NCI-H748 treated with DMSO at 0.1 percent for 48 hours (cell line): ENCODE results near the gene FOXE3.
A peak's percentile ranks its signal among the peaks of the same experiment; 100 is the strongest.

ENCODE experiments used
- DNase-seq: peaks from one replicate; lab custom pipeline; 2025; lab: John Stamatoyannopoulos, UW

The FOXE3 gene

DNA sequence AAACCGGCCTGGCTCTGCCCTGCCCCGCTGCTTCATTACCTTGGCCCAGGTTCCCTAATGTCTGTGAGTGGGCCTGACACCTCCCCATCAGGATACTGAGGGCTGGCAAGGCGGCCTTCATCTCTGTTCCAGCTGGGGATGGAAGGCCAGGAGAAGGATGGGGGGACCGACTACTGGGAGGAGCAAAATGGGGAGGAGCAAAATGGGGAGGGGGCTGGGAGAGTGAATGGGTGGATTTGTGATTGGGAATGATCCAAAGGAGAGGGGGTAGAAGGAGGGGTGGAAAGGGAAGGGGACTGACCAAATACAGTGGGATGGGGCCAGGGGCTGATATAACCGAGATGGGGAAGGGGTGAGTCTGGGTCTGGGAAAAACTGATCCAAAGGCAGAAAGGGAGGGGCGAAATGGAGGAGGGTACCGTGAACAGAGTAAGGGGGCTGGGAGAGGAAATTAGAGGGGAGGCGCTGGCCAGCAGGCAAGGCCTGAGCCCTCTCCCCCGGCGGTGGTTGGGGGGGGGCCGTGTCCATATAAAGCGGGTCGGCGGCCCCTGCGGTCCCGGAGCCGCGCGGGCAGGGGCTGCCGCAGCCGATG is at the start of gene FOXE3:
Gene FOXE3 (plus strand): TSS at position 558 of the 591 bp plus-strand sequence. CDS start 31 bp downstream, at position 589.
- DNase-seq: no peak

DNA sequence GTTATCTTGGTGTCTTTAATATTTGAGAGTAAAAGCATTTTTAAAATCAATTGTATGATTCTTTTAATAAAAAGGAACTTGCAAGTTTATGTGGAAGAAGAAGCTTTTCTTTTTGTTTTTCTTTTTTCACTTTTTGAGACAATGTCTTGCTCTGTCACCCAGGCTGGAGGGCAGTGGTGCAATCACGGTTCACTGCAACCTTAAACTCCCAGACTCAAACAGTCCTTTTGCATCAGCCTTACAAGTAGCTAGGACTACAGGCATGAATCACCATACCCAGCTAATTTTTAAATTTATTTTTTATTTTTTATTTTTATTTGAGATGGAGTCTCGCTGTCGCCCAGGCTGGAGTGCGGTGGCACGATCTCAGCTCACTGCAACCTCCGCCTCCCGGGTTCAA is 48.4 kb upstream of the FOXE3 start:
- DNase-seq: no peak

- DNase-seq: no peak
Measured at GRCh38 chr1:47371016-47371517, 45.0 kb upstream of the FOXE3 start.

DNA sequence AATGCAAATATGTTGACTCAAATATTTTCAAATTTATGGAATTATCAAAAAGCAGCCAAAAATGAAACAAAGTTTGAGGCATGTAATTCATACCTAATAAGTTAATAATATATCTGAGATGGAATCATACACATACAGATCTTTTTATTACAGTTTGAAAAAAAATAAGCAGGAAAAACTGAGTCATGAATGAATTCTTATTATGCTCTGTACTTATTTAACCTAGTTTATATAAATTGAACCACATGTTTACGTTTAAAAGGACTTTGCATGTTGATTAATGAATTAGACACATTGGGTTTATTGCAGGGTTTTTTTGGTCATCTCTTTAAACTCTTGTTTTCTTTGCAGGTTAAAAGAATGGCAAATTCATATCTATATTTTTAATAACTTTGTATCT is 41.6 kb upstream of the FOXE3 start:
- DNase-seq: no peak

GRCh38 chr1:47378147-47378546 is 37.9 kb upstream of the FOXE3 start:
- no peak for DNase-seq

- DNase-seq: no peak
Measured at GRCh38 chr1:47380699-47381098, 35.4 kb upstream of the FOXE3 start.

GRCh38 chr1:47382399-47382983 is 33.6 kb upstream of the FOXE3 start:
- no peak for DNase-seq

GRCh38 chr1:47384083-47384482 is 32.0 kb upstream of the FOXE3 start:
- DNase-seq: no peak

- no peak for DNase-seq
Measured at GRCh38 chr1:47385020-47385419, 31.1 kb upstream of the FOXE3 start.

GRCh38 chr1:47386268-47386667 is 29.8 kb upstream of the FOXE3 start:
- DNase-seq: no peak

GRCh38 chr1:47388030-47388890 is 27.8 kb upstream of the FOXE3 start:
- DNase-seq: no peak

DNA sequence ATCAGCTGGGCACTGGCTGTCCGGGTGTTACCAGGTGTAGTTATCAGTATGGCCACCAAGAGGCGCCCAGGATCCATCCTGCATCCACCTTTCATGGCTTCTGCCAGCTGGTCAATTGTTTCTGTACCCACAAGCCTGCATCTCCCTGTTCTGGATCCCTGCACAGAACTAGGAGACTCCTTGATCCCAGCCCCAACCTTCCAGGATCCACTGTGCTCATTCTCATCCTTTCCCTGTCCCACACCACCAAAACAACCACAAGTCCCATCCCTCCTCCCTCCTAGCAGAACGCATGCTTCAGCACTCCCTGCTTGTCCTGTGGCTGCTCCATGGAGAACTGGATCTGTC is 27.2 kb upstream of the FOXE3 start:
- peak; percentile 43 for DNase-seq

- DNase-seq: no peak
Measured at GRCh38 chr1:47389731-47390130, 26.4 kb upstream of the FOXE3 start.

DNA sequence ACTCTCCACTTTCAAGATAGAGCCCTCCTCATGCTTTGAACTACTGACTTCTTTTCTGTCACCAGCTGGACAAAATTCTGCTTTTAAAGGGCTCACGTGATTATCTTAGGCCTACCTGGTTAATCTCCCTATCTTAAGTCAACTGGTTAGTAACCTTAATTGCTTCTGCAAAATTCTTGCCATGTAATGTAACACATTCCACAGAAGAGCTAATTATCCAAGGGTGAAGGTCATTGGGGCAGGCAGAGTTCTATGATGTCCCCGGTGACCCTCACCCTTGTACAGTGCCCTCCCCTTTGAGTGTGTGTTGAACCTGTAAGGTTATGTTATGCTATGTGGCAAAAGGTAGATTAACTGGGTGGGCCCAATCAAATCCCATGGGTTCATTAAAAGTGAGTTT is 25.2 kb upstream of the FOXE3 start:
- DNase-seq: no peak

DNA sequence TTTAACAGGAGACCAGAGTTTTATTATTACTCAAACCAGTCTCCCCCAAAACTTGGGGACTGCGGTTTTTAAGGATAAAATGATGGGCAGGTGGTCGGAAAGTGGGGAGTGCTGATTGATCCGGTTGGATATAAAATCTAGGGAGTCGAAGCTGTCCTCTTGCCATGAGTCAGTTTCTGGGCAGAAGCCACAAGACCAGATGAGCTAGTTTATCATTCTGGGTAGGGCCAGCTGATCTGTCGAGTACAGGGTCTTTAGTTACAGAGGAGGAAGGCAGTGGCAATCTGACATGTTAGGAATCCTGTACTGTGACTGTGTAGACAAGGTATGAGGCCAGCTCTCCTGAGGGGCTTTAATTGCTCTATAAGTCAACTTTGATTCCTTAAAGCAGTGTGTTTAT is 22.9 kb upstream of the FOXE3 start:
- DNase-seq: no peak

DNA sequence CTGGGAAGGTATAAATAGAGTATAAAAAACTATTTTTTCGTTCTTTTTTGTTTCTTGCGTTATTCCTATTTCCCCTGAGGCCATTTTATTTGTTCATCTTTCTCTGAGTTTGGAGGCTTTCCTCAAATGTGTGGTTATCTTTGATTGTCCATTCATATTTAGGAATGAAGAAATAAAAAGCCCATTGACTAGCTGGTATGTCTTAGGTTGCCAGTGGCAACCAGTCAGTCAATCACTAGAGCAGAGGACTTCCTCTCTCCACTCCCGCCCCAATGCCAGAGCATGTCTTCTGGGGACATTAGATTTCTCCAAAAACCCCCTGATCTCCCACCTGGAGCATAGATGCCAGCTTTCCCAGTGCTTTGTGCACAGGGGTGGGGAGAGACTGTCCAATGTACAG is 20.7 kb upstream of the FOXE3 start:
- no peak for DNase-seq

DNA sequence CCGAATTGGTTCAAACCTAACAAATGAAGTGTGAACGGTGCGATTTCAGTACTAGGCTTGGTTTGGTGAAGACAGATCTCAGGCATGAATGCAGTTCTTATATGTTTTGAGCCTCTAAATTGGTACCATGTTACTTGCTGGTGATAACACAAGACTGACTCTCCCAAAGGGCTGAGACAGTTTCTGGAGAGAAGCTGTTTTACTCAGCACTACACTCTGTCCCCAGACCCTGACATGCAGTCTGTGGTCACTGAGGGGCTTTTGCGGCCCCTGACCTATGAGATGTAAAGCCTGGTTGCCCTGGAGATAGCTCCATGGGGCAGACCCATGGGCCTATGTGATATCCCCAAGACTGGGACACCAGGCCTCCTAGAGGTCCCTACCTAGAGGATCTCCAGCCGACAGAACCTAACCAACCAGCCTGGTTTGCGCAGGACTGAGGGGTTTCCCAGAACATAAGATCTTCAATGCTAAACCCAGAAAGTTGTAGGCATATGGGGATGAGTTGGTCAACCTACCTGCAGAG is 19.4 kb upstream of the FOXE3 start:
- no peak for DNase-seq

GRCh38 chr1:47399138-47399845 is 16.8 kb upstream of the FOXE3 start:
- no peak for DNase-seq

DNA sequence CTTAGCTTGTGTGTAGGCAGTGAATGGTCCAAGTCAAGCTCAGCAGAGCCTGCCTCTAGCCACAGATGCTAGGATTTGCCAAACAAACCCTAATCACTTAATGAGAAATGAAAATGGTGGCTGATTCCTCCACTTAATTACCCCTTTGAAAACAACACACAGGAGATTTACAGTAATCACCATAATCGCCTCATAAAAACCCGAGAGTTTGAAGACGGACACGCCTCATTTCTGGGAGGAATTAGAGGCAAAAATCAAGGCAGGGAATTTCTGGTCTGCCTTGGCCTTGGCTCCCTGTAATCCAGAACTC is 16.3 kb upstream of the FOXE3 start:
- DNase-seq: no peak

DNA sequence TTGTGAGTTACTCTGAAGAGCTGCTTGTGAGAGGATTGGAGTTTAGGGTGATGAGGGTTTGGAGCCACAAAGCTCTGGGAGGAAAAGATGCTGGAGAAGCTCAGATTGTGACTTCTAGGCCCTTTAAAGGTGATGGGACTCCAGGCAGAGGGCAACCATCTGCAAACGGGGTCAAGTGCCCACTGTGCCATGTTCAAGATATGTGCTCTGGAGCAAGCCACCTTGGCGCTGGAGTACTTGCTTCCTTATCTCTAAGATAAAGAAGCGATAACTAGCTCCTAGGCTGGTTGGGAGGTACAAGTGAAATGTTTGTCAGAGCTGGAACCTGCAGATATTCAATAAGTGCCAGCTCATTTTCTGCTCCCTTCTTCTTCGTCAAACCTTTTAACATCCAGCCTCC is 14.3 kb upstream of the FOXE3 start:
- no peak for DNase-seq

DNA sequence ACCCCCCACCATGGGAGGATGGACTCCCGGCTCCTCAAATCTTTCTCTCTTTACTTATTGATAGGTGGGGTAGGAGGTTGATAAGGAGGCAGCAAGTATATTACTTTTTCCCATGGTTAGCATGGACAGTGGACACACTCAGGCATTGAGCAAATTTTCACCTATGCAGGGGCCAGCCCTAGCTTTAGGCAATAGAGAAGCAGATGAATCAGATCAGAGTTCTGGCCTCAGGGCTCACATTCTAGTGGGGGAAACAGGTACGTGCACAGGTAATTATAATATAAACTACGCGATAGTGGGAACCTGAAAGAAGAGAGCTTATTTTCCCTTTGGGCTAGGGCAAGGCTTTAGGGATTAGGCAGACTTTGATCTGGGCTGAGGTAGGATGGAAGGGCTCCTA is 13.5 kb upstream of the FOXE3 start:
- DNase-seq: no peak

DNA sequence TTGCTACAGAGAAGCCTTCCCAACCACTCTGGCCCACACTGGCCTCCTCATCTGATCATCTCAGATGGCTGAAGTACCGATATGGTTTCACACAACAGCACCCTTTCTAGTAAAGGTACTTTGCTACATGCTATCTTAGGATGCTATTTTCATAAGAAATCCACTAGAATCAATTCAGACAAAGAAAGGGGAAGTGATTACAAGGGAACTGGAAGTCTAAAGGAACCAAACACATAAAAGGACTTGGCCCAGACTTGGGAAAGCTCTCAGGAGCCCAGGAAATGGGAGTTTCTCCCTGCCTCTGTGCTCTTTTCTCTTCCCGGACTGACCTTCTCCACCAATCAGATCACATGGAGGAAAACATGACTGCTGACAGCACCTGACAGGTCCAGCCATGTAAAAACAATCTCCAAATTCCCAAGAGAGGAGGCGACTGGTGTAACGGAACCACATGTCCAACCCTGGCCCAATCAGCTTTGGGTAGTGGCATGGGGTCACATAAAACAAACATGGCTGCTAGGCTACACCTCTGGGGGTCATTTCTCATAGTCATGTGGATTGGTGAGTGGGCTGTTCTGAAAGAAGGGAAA is 12.7 kb upstream of the FOXE3 start:
- DNase-seq: no peak
